ENCODE measurements around the gene EPB41L1. TPM values are rescaled to one million over a fixed set of nuclear protein-coding genes. Genes with fewer than 3 reads are reported as not detected.

EPB41L1 gene
- total and polyA plus RNA-seq, 5 donors from 2014 or later = 0.54 TPM; not detected in 4

DNA sequence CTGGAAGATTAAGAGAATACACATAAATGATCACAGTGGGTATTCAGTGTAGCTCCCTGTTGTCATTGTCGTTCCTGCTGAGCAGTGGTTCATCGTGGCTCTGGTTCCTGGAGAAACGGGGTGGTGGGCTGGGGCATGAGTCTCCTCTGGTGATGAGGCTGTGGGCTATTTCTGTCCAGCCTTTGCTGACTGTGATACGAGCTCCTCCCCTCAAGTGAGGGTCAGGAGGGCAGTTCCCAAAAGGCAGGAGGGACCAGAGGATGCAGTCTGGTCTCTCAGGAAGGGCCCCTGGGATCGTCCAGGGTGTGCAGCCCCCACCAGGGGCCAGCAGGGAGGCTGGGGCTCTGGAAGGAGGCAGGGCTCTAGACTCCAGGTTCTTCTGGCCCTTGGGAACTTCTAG, 120.5 kb downstream of the EPB41L1 start:
- DNase-seq (no peak), ATAC-seq (ENCODE audit: low read depth in 2 of 2) (no peak)
- no peak overlapping the region for H3K4me3 ChIP-seq (ENCODE audit: low read depth, low read length)
- no peak overlapping the region for H3K4me3 Mint-ChIP-seq
- no peak overlapping the region for H3K27ac Mint-ChIP-seq
- peaks cover 25% of the 10 kb centered on the region for H3K27me3 Mint-ChIP-seq
- H3K4me1 ChIP-seq (ENCODE audit: control insufficient read depth, insufficient read depth, low read length, poor library complexity, severe bottlenecking) = no peaks in the 10 kb centered on the region
- no peaks in the 10 kb centered on the region for H3K36me3 Mint-ChIP-seq
- H3K36me3 ChIP-seq (ENCODE audit: control insufficient read depth, insufficient read depth, low read length) = no peaks in the 10 kb centered on the region
- no peaks in the 10 kb centered on the region for H3K27me3 ChIP-seq (ENCODE audit: control insufficient read depth, insufficient read depth, low read length)
- H3K9me3 ChIP-seq (ENCODE audit: control insufficient read depth in 2 of 2, low read length in 2 of 2) = no peaks in the 10 kb centered on the region
- H3K9me3 Mint-ChIP-seq = peaks cover 0 to 2% (median 0%) of the 10 kb centered on the region in 7 donors
- no peaks in the 10 kb centered on the region for H3K4me1 Mint-ChIP-seq
- H3K27ac ChIP-seq (ENCODE audit: insufficient read depth, low read length, poor library complexity, severe bottlenecking) = no peak overlapping the region

DNA sequence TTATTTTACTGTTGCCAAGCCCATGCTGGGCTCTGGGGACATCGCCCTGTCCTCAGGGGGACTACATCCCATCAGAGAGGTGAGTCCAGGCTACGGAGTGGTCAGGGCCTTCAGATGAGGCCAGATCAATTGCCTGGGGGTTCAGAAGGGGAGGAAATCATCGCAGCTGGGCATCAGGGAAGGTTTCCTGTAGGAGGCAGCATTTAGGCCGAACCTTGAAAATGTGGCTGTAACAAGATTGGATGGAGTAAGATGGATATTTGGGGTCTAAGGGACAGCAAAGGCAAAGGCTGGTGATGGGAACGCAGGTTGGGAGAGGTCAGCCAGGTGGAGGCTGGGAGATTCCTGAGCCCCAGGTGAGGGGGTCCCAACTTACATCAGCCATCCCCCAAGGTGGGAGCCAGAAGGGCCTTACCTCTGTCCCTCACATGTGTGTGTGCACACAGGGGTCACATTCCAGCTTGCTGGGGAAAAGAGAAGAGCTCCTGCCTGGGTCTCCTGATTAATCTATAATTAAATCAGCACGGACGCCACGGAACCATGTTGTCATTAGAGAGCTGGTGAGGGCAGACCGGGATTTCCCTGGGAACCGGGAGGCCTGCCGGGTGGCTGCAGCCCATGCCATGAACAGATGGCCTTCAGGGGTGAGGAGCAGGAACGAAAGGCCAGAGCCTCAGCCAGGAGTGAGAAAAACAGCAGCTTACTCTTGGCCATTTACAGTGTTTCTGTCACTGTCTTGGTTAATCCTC, 121.1 kb downstream of the EPB41L1 start:
- H3K9me3 ChIP-seq (ENCODE audit: control insufficient read depth in 2 of 2, low read length in 2 of 2) = no peaks in the 10 kb centered on the region
- no peak overlapping the region for H3K4me3 ChIP-seq (ENCODE audit: low read depth, low read length)
- Mint-ChIP-seq H3K4me3 (no peak overlapping the region), H3K9me3 (peaks cover 0 to 2% (median 0%) of the 10 kb centered on the region in 7 donors), H3K27ac (peak overlapping the region in 1 of 3 donors; percentile 79), H3K27me3 (peaks cover 26% of the 10 kb centered on the region), H3K4me1 (no peaks in the 10 kb centered on the region), H3K36me3 (no peaks in the 10 kb centered on the region)
- no peaks in the 10 kb centered on the region for H3K27me3 ChIP-seq (ENCODE audit: control insufficient read depth, insufficient read depth, low read length)
- ATAC-seq (ENCODE audit: low read depth in 2 of 2) = no peak
- H3K36me3 ChIP-seq (ENCODE audit: control insufficient read depth, insufficient read depth, low read length) = no peaks in the 10 kb centered on the region
- H3K27ac ChIP-seq (ENCODE audit: insufficient read depth, low read length, poor library complexity, severe bottlenecking) = no peak overlapping the region
- no peak for DNase-seq
- H3K4me1 ChIP-seq (ENCODE audit: control insufficient read depth, insufficient read depth, low read length, poor library complexity, severe bottlenecking) = no peaks in the 10 kb centered on the region

DNA sequence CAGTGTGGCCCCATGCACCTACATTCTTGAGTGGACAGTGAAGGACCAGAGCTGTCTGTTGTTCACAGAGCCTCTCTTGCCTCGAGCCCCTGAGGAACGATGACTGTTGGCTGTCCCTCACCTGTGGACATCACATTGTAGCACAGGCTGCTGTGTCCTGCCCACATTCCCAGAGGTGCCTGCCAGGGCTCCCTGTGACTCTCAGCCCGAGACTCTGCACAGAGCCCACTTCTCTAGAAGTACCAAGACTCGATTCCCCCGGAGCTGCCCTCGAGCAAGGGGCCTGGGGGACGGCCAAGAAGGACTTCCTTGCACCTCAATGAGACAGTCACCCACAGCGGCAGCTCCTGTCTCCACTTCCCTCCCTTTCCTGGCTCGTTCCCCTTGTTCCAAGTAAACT, 123.0 kb downstream of the EPB41L1 start:
- H3K4me1 Mint-ChIP-seq = no peaks in the 10 kb centered on the region
- peaks cover 0 to 2% (median 0%) of the 10 kb centered on the region in 7 donors for H3K9me3 Mint-ChIP-seq
- no peak overlapping the region for H3K4me3 Mint-ChIP-seq
- H3K27me3 Mint-ChIP-seq = peaks cover 24% of the 10 kb centered on the region
- H3K9me3 ChIP-seq (ENCODE audit: control insufficient read depth in 2 of 2, low read length in 2 of 2) = no peaks in the 10 kb centered on the region
- H3K4me3 ChIP-seq (ENCODE audit: low read depth, low read length) = no peak overlapping the region
- no peaks in the 10 kb centered on the region for H3K36me3 ChIP-seq (ENCODE audit: control insufficient read depth, insufficient read depth, low read length)
- H3K27me3 ChIP-seq (ENCODE audit: control insufficient read depth, insufficient read depth, low read length) = no peaks in the 10 kb centered on the region
- no peak overlapping the region for H3K27ac Mint-ChIP-seq
- no peak for DNase-seq
- no peak for ATAC-seq (ENCODE audit: low read depth in 2 of 2)
- no peaks in the 10 kb centered on the region for H3K36me3 Mint-ChIP-seq
- no peaks in the 10 kb centered on the region for H3K4me1 ChIP-seq (ENCODE audit: control insufficient read depth, insufficient read depth, low read length, poor library complexity, severe bottlenecking)
- H3K27ac ChIP-seq (ENCODE audit: insufficient read depth, low read length, poor library complexity, severe bottlenecking) = no peak overlapping the region

DNA sequence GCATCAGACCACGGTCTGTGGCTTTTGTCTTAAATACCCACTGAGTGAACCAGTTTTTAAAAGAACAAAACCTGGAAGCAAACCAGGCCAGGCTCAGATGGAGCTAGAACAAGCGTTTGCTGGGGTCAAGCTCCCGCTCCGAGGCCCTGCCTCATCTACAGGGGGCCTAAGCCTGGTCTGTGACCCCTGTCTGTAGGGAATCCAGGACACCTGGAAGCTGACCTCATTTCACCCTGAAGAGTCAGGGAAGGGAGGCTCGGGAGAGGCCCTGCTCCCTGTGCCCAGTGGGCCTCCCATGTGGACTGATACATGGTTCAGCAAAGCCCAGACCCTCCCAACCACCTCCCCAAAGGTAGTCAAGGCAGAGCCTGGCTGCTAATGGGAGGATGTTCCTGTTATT, 124.8 kb downstream of the EPB41L1 start:
- Mint-ChIP-seq H3K27me3 (peaks cover 25% of the 10 kb centered on the region), H3K36me3 (no peaks in the 10 kb centered on the region), H3K27ac (no peak overlapping the region), H3K9me3 (peaks cover 0 to 2% (median 0%) of the 10 kb centered on the region in 7 donors), H3K4me1 (no peaks in the 10 kb centered on the region), H3K4me3 (no peak overlapping the region)
- Histone ChIP-seq H3K9me3 (ENCODE audit: control insufficient read depth in 2 of 2, low read length in 2 of 2) (no peaks in the 10 kb centered on the region), H3K27ac (ENCODE audit: insufficient read depth, low read length, poor library complexity, severe bottlenecking) (no peak overlapping the region), H3K4me3 (ENCODE audit: low read depth, low read length) (no peak overlapping the region), H3K4me1 (ENCODE audit: control insufficient read depth, insufficient read depth, low read length, poor library complexity, severe bottlenecking) (no peaks in the 10 kb centered on the region), H3K27me3 (ENCODE audit: control insufficient read depth, insufficient read depth, low read length) (no peaks in the 10 kb centered on the region), H3K36me3 (ENCODE audit: control insufficient read depth, insufficient read depth, low read length) (no peaks in the 10 kb centered on the region)
- no peak for ATAC-seq (ENCODE audit: low read depth in 2 of 2)
- no peak for DNase-seq

DNA sequence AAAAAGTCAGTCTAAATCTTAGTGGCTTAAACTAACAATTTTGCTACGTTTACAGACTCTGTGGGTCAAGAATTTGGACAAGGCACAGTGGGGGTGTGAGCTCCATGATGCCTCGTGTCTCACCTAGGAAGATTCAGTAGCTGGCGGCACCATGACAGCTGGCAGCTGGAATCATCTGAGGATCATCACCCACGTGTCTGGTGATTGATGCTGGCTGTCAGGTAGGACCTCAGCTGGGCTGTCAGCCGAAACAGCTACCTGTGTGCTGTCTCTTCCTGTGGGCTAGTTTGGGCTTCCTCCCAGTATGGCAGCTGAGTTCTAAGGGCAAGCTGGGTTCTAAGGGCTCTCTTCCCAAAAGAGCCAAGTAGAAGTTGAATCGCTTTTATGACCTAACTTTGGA, 125.2 kb downstream of the EPB41L1 start:
- H3K27me3 Mint-ChIP-seq = peaks cover 25% of the 10 kb centered on the region
- H3K4me3 Mint-ChIP-seq = no peak overlapping the region
- Histone ChIP-seq H3K27ac (ENCODE audit: insufficient read depth, low read length, poor library complexity, severe bottlenecking) (no peak overlapping the region), H3K27me3 (ENCODE audit: control insufficient read depth, insufficient read depth, low read length) (no peaks in the 10 kb centered on the region), H3K4me3 (ENCODE audit: low read depth, low read length) (no peak overlapping the region), H3K9me3 (ENCODE audit: control insufficient read depth in 2 of 2, low read length in 2 of 2) (no peaks in the 10 kb centered on the region), H3K4me1 (ENCODE audit: control insufficient read depth, insufficient read depth, low read length, poor library complexity, severe bottlenecking) (no peaks in the 10 kb centered on the region), H3K36me3 (ENCODE audit: control insufficient read depth, insufficient read depth, low read length) (no peaks in the 10 kb centered on the region)
- DNase-seq (no peak), ATAC-seq (ENCODE audit: low read depth in 2 of 2) (no peak)
- peaks cover 0 to 2% (median 0%) of the 10 kb centered on the region in 7 donors for H3K9me3 Mint-ChIP-seq
- no peaks in the 10 kb centered on the region for H3K4me1 Mint-ChIP-seq
- H3K36me3 Mint-ChIP-seq = no peaks in the 10 kb centered on the region
- no peak overlapping the region for H3K27ac Mint-ChIP-seq

DNA sequence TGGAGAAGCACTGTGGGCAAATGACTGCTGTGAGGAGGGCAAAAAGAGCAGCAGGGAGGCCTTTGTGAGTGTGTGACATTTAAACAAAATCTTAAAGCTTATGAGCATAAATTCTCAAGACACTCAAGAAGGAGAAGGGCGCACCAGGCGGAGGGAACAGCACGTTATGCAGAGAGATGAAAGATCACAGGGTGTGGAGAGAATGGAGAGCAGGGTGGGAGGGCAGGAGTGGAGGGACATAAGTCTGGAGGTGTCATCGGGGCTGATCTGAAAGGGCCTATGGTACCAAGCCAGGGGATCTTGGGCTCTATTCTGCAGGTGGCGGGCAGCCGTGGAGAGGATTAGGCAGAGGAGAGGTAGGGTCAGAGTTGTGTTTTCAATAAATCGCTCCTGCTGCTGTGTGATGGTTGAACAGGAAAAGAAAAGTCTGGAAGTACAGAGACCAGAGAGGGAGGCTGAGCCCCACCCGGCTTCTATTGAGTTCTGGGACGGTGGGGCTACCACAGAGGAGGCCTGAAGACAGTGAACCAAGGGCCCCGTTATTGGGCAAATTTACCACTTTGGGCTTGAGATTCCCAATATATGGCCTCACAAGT, 127.3 kb downstream of the EPB41L1 start:
- Histone ChIP-seq H3K9me3 (ENCODE audit: control insufficient read depth in 2 of 2, low read length in 2 of 2) (no peaks in the 10 kb centered on the region), H3K27me3 (ENCODE audit: control insufficient read depth, insufficient read depth, low read length) (no peaks in the 10 kb centered on the region), H3K4me3 (ENCODE audit: low read depth, low read length) (no peak overlapping the region), H3K36me3 (ENCODE audit: control insufficient read depth, insufficient read depth, low read length) (no peaks in the 10 kb centered on the region), H3K4me1 (ENCODE audit: control insufficient read depth, insufficient read depth, low read length, poor library complexity, severe bottlenecking) (no peaks in the 10 kb centered on the region), H3K27ac (ENCODE audit: insufficient read depth, low read length, poor library complexity, severe bottlenecking) (no peak overlapping the region)
- Mint-ChIP-seq H3K27ac (no peak overlapping the region), H3K36me3 (no peaks in the 10 kb centered on the region), H3K4me1 (no peaks in the 10 kb centered on the region), H3K4me3 (no peak overlapping the region), H3K9me3 (peaks cover 0 to 2% (median 0%) of the 10 kb centered on the region in 7 donors), H3K27me3 (peaks cover 21% of the 10 kb centered on the region)
- ATAC-seq (ENCODE audit: low read depth in 2 of 2) (no peak), DNase-seq (no peak)

Other genes with a start within 250 kb of the EPB41L1 start
- gene SCAND1, start 200.2 kb upstream of the EPB41L1 start, total RNA-seq = 83.3 TPM
- gene SCAND1, start 200.2 kb upstream of the EPB41L1 start, polyA plus RNA-seq = 100 to 1,000 TPM; 166 to 258 (median 234) TPM
- 24.8 TPM for gene CNBD2, start 186.2 kb upstream of the EPB41L1 start, total RNA-seq
- gene CNBD2, start 186.2 kb upstream of the EPB41L1 start, polyA plus RNA-seq = 10 to 100 TPM in 2 of 4 donors, 1 to 10 TPM in 2; 8.5 to 16.0 (median 10.2) TPM
- gene AAR2, start 81.7 kb downstream of the EPB41L1 start, total RNA-seq = 18.0 TPM
- gene AAR2, start 81.7 kb downstream of the EPB41L1 start, polyA plus RNA-seq = 10 to 100 TPM; 46.4 to 58.3 (median 50.3) TPM
- gene DLGAP4, start 151.6 kb downstream of the EPB41L1 start, total RNA-seq = 43.5 TPM
- gene DLGAP4, start 151.6 kb downstream of the EPB41L1 start, polyA plus RNA-seq = 10 to 100 TPM; 10.8 to 15.2 (median 14.2) TPM

All from CD4-positive, CD25-positive, alpha-beta regulatory T cell (primary cell).